Measurements from ENCODE around the gene XPR1.

Gene XPR1

DNA sequence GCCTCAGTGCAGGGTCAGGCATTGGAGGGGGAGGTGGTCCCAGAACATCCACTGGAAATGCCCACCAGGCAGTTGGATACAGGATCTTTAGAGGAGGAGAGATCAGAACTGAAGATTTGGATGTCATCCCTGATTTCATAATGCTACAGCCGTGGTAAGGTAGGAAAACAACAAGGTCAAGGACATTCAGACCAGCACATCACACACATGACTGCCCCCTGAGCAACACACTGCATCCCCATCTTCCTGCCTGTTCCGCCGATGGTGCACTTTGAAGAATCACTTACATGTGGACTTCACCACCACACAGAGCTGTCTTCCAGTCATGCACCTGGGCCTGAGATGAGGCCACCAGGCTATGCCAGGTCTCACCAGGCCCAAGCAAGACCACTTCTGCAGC, 297.6 kb downstream of the XPR1 start:
- Mint-ChIP-seq H3K4me3 (no peak overlapping the region), H3K27ac (no peak overlapping the region), H3K27me3 (peaks cover 7% of the 10 kb centered on the region), H3K9me3 (no peaks in the 10 kb centered on the region), H3K36me3 (no peaks in the 10 kb centered on the region), H3K4me1 (peaks cover 6% of the 10 kb centered on the region)
- DNase-seq (ENCODE audit: low spot score in 2 of 2) (no peak), ATAC-seq (ENCODE audit: low read depth) (no peak)

- H3K27me3 Mint-ChIP-seq = peaks cover 6% of the 10 kb centered on the region
- no peak for DNase-seq (ENCODE audit: low spot score in 2 of 2)
- no peaks in the 10 kb centered on the region for H3K36me3 Mint-ChIP-seq
- H3K9me3 Mint-ChIP-seq = no peaks in the 10 kb centered on the region
- H3K4me1 Mint-ChIP-seq = peaks cover 7% of the 10 kb centered on the region
- H3K27ac Mint-ChIP-seq = no peak overlapping the region
- H3K4me3 Mint-ChIP-seq = no peak overlapping the region
- no peak for ATAC-seq (ENCODE audit: low read depth)
Observed at GRCh38 chr1:180930687-180931086, 298.9 kb downstream of the XPR1 start.

GRCh38 chr1:180931529-180931928, 299.7 kb downstream of the XPR1 start:
- Mint-ChIP-seq H3K36me3 (no peaks in the 10 kb centered on the region), H3K9me3 (no peaks in the 10 kb centered on the region), H3K27ac (no peak overlapping the region), H3K4me3 (no peak overlapping the region), H3K4me1 (peaks cover 7% of the 10 kb centered on the region), H3K27me3 (peaks cover 6% of the 10 kb centered on the region)
- ATAC-seq (ENCODE audit: low read depth) (no peak), DNase-seq (ENCODE audit: low spot score in 2 of 2) (no peak)

GRCh38 chr1:180932378-180932777, 300.6 kb downstream of the XPR1 start:
- Mint-ChIP-seq H3K27ac (no peak overlapping the region), H3K4me3 (no peak overlapping the region), H3K27me3 (peaks cover 6% of the 10 kb centered on the region)

DNA sequence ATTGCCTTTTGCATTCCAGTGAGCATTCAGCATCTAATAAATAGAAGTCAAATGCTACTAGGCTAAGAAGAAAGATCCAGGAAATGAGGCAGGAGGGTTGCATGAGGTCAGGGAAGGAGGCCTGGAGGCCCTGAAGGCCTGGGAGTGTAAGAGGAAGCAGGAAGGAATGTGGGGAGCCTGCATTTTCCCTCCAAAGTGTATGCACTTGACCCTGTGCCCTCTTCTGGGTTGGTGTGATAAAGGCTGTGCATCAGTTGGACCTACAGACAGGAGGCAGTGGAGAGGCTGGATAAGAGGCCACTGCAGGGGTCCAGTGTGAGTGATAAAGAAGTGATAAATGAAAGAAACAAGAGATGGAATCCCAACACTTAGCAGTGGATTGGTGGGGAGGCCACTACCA, 301.3 kb downstream of the XPR1 start:
- peaks cover 7% of the 10 kb centered on the region for H3K4me1 Mint-ChIP-seq
- no peak for ATAC-seq (ENCODE audit: low read depth)
- H3K9me3 Mint-ChIP-seq = no peaks in the 10 kb centered on the region
- H3K36me3 Mint-ChIP-seq = no peaks in the 10 kb centered on the region
- H3K27me3 Mint-ChIP-seq = peaks cover 6% of the 10 kb centered on the region
- DNase-seq (ENCODE audit: low spot score in 2 of 2) = no peak
- no peak overlapping the region for H3K27ac Mint-ChIP-seq
- no peak overlapping the region for H3K4me3 Mint-ChIP-seq

More at GRCh38 chr1:180932378-180932777, 300.6 kb downstream of the XPR1 start:
- DNase-seq (ENCODE audit: low spot score in 2 of 2) = no peak
- Mint-ChIP-seq H3K9me3 (no peaks in the 10 kb centered on the region), H3K36me3 (no peaks in the 10 kb centered on the region), H3K4me1 (peaks cover 7% of the 10 kb centered on the region)
- ATAC-seq (ENCODE audit: low read depth) = no peak

DNA sequence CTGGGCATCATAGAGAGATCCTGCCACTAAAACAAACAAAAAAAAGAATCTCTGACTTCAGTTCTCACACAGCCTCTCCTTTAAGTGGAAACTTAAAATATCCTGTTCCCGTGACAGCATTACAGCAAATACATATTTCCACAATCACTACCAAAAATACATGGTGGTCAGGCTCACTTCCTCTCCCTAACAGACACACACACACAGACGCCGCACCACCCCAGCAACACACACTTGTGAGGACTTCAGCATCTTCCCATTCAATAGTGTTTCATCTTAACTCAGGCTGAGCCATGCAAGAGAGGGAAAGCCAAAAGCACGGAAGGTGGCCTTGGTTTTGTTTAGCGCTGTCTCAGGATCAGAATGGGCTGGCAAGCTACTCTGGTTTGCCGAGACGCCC, 302.7 kb downstream of the XPR1 start:
- DNase-seq (ENCODE audit: low spot score in 2 of 2) = no peak
- H3K4me1 Mint-ChIP-seq = peaks cover 10% of the 10 kb centered on the region
- no peaks in the 10 kb centered on the region for H3K36me3 Mint-ChIP-seq
- H3K9me3 Mint-ChIP-seq = no peaks in the 10 kb centered on the region
- ATAC-seq (ENCODE audit: low read depth) = peak; percentile 24
- no peak overlapping the region for H3K27ac Mint-ChIP-seq
- H3K27me3 Mint-ChIP-seq = peaks cover 8% of the 10 kb centered on the region
- peak overlapping the region; percentile 2 for H3K4me3 Mint-ChIP-seq

- DNase-seq (ENCODE audit: low spot score in 2 of 2) (no peak), ATAC-seq (ENCODE audit: low read depth) (peak; percentile 41)
- H3K27me3 Mint-ChIP-seq = peaks cover 10% of the 10 kb centered on the region
- H3K36me3 Mint-ChIP-seq = no peaks in the 10 kb centered on the region
- H3K4me3 Mint-ChIP-seq = no peak overlapping the region
- H3K4me1 Mint-ChIP-seq = peaks cover 14% of the 10 kb centered on the region
- no peak overlapping the region for H3K27ac Mint-ChIP-seq
- H3K9me3 Mint-ChIP-seq = no peaks in the 10 kb centered on the region
Observed at GRCh38 chr1:180935326-180936109, 303.7 kb downstream of the XPR1 start.

DNA sequence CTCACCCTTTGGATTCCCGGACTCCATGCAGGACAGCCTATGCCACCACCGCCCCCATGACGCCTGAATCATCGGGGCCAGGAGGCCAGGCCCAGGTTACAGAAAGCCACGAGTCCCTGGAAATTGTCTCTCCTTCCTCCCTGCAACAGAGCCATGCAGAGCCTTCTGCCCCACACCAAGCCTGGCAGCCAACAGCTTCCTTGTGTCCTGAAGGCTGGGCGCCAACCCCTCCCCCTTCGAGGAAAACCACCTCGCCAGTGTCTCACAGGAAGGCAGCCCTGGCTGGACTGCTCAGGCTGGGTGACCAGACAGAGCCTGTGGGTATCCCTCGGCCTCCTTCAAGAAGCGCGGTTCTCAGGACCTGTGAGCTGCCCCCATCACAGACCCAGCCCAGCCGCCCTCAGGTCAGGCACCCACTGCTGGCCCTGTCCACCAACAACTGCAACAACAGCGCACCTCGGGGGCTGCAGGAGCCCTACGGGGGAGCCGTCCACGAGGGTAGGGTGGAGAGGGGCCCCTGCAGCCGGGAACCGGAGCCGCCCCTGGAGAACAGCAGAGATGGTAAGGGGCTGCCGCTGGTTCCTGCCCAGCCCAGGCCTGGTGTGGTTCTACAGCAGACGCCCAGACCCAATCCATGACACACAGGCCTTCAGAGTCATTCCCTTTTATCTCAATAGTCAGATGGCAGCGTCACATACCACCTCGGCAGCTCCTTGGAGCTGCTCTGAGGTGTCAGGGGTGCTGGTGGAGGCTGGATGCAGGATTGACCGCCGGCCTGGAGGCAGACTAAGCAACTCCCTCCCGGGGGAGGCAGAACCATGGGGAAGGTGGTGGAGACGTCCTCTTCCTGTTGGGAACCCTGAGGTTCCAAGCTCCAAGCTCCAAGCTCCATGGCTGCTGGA, 304.5 kb downstream of the XPR1 start:
- Mint-ChIP-seq H3K4me1 (peaks cover 14% of the 10 kb centered on the region), H3K27me3 (peaks cover 10% of the 10 kb centered on the region), H3K9me3 (no peaks in the 10 kb centered on the region), H3K36me3 (no peaks in the 10 kb centered on the region), H3K27ac (no peak overlapping the region), H3K4me3 (no peak overlapping the region)
- DNase-seq (ENCODE audit: low spot score in 2 of 2) (no peak), ATAC-seq (ENCODE audit: low read depth) (no peak)

DNA sequence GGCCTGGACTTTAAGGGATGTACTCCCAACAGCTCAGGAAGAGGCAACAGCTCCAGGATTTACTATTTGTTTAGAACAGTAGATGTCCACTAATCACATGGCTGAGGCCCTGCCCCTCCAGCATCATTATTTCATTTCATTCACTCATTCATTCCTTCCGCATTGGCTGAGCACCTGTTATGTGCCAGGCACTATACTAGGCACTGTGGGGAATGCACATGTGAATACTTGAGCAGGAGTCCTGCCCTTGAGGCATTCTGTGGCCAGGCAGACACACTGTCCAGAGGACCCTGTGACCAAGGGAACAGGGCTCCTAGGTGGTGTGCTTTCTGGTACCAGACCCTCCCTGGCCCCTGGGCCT, 305.2 kb downstream of the XPR1 start:
- no peak overlapping the region for H3K4me3 Mint-ChIP-seq
- peaks cover 14% of the 10 kb centered on the region for H3K4me1 Mint-ChIP-seq
- DNase-seq (ENCODE audit: low spot score in 2 of 2) (no peak), ATAC-seq (ENCODE audit: low read depth) (no peak)
- H3K27ac Mint-ChIP-seq = no peak overlapping the region
- H3K36me3 Mint-ChIP-seq = no peaks in the 10 kb centered on the region
- peaks cover 12% of the 10 kb centered on the region for H3K27me3 Mint-ChIP-seq
- H3K9me3 Mint-ChIP-seq = no peaks in the 10 kb centered on the region

DNA sequence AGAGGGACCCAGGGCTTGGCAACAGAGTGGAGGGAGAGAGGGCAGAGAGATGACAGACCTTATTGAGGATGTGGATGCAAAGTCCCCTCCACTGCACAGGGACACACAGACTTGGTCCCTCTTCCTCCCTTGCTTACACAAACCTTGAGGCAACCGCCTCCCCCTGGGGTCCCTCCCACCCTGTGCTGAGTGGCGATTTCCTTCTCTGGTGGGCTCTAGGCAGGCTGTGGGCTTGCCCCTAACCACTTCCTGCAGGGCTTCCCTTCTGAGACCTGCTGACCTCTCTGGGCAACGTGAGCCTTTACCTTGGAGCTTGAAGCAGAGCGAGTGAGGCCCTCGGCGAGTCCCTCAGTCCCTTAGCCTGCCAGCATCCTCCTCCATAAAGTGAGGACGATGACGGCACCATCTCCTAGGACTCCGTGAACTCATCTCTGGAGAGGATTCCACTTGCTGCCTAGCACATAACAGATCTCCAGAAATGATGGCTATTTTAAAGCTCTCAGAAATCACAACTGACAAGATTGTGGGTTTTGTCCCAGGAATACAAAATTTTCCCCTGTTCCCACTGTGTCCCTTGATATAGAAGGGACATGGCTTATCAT, 305.9 kb downstream of the XPR1 start:
- H3K36me3 Mint-ChIP-seq = no peaks in the 10 kb centered on the region
- H3K27ac Mint-ChIP-seq = no peak overlapping the region
- no peak overlapping the region for H3K4me3 Mint-ChIP-seq
- H3K27me3 Mint-ChIP-seq = peaks cover 12% of the 10 kb centered on the region
- DNase-seq (ENCODE audit: low spot score in 2 of 2) = no peak
- no peaks in the 10 kb centered on the region for H3K9me3 Mint-ChIP-seq
- ATAC-seq (ENCODE audit: low read depth) = no peak
- H3K4me1 Mint-ChIP-seq = peaks cover 14% of the 10 kb centered on the region

- Mint-ChIP-seq H3K36me3 (no peaks in the 10 kb centered on the region), H3K27me3 (peaks cover 9% of the 10 kb centered on the region), H3K9me3 (no peaks in the 10 kb centered on the region), H3K27ac (no peak overlapping the region), H3K4me3 (no peak overlapping the region), H3K4me1 (peaks cover 11% of the 10 kb centered on the region)
- ATAC-seq (ENCODE audit: low read depth) (no peak), DNase-seq (ENCODE audit: low spot score in 2 of 2) (no peak)
Observed at GRCh38 chr1:180939073-180939710, 307.4 kb downstream of the XPR1 start.

DNA sequence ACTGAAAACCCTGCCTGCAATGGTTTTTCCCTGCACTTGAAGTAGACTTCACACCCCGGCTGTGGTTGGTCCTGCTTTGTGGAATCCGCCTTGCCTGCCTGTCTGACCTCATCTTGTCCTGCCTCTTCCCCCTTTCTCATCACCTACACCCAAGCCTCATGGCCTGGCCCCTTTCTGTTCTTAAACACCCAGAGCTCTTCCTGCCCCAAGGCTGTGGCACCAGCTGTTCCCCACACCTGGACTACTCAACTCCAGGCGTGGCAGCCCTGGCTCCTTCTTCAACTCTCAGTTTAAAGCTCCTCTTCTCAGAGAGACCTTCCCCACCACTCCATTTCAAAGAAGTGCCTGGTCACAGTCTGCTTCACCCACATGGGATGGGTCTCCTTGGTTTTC, 307.9 kb downstream of the XPR1 start:
- ATAC-seq (ENCODE audit: low read depth) (no peak), DNase-seq (ENCODE audit: low spot score in 2 of 2) (no peak)
- no peaks in the 10 kb centered on the region for H3K9me3 Mint-ChIP-seq
- H3K27me3 Mint-ChIP-seq = peaks cover 6% of the 10 kb centered on the region
- H3K27ac Mint-ChIP-seq = no peak overlapping the region
- H3K4me1 Mint-ChIP-seq = peaks cover 7% of the 10 kb centered on the region
- H3K4me3 Mint-ChIP-seq = no peak overlapping the region
- no peaks in the 10 kb centered on the region for H3K36me3 Mint-ChIP-seq

All from memory B cell (primary cell).